Caco-2 (cell line): ENCODE measurements around the gene TOMM20L. TPM values are rescaled to one million over a fixed set of nuclear protein-coding genes. Genes with fewer than 3 reads are reported as not detected.

ENCODE experiments used
- BruUV-seq: library from RNA; stranded (reverse); fragments of 400-500 nt; replicated peaks from 2 replicates; lab custom pipeline; 2021; lab: Mats Ljungman, UMichigan
- CTCF ChIA-PET: fragments of 300-600 bp; sonication (Branson Sonifier 250); formaldehyde crosslinking; loops from one replicate; lab custom pipeline; 2022; ENCODE audit warnings: antibody characterized with exemption; lab: Charles Lee
- POLR2A ChIA-PET: fragments of 300-600 bp; sonication (Branson Sonifier 250); formaldehyde crosslinking; loops from one replicate; lab custom pipeline; 2022; ENCODE audit warnings: antibody characterized with exemption; lab: Charles Lee
- DNase-seq, 2 experiments: peaks; one replicate each; pipeline versions ENCODE4 v3.0.0 to v3.0.0-alpha.2; 2020 to 2022
- H3K27me3 ChIP-seq: replicated peaks from 2 replicates; pipeline ENCODE4 v1.6.0; 2011; ENCODE audit warnings: low read length; ENCODE audit not compliant: control insufficient read depth, insufficient read depth
- H3K36me3 ChIP-seq: 2 replicates; pipeline ENCODE4 v1.5.1; 2011; ENCODE audit warnings: low read length; ENCODE audit not compliant: control insufficient read depth, insufficient read depth
- H3K4me1 ChIP-seq: fragments of 250-450 bp; sonication (Bioruptor Pico); 2 replicates; pipeline ENCODE4 v1.5.1; 2020; ENCODE audit warnings: mild to moderate bottlenecking
- H3K4me3 ChIP-seq: 2 replicates; pipeline ENCODE4 v1.5.1; 2011; ENCODE audit warnings: low read depth, mild to moderate bottlenecking, control low read depth, low read length
- H3K9me3 ChIP-seq: fragments of 250-450 bp; sonication (Bioruptor Pico); 2 replicates; pipeline ENCODE4 v1.5.1; 2020; ENCODE audit warnings: mild to moderate bottlenecking, moderate library complexity
- H3K27ac Mint-ChIP-seq: one replicate; pipeline ENCODE4 v1.8.0; 2022; ENCODE audit warnings: mixed read lengths; ENCODE audit not compliant: unreplicated experiment
- H3K27me3 Mint-ChIP-seq: one replicate; pipeline ENCODE4 v1.8.0; 2022; ENCODE audit warnings: mixed read lengths; ENCODE audit not compliant: insufficient read depth, unreplicated experiment
- H3K36me3 Mint-ChIP-seq: one replicate; pipeline ENCODE4 v1.8.0; 2022; ENCODE audit warnings: mild to moderate bottlenecking, mixed read lengths; ENCODE audit not compliant: insufficient read depth, unreplicated experiment
- H3K4me1 Mint-ChIP-seq: one replicate; pipeline ENCODE4 v1.8.0; 2022; ENCODE audit warnings: low read depth, mixed read lengths; ENCODE audit not compliant: unreplicated experiment
- H3K4me3 Mint-ChIP-seq: one replicate; pipeline ENCODE4 v1.8.0; 2022; ENCODE audit warnings: mild to moderate bottlenecking, moderate library complexity, mixed read lengths; ENCODE audit not compliant: unreplicated experiment
- H3K9me3 Mint-ChIP-seq: one replicate; pipeline ENCODE4 v1.8.0; 2022; ENCODE audit warnings: mixed read lengths; ENCODE audit not compliant: unreplicated experiment
- CTCF ChIP-seq, 2 experiments: fragments of 200-600 bp in 1 of 2; IDR thresholded peaks; 1 replicate in 1 of 2; 2 replicates in 1 of 2; pipeline versions ENCODE4 v1.5.1 to v1.8.0; 2011 to 2022; ENCODE audit warnings: antibody characterized with exemption in 1 of 2, control low read depth in 1 of 2, inconsistent platforms in 1 of 2, low read depth in 1 of 2, low read length in 1 of 2, mild to moderate bottlenecking in 1 of 2, moderate library complexity in 1 of 2; ENCODE audit not compliant: insufficient read depth in 1 of 2, severe bottlenecking in 1 of 2, unreplicated experiment in 1 of 2
- intact Hi-C: fragments of 100-400 bp; cut with micrococcal nuclease; formaldehyde crosslinking; loops from one replicate; pipeline ENCODE4 v1.10.0; 2022; ENCODE audit not compliant: unreplicated experiment
- total RNA-seq: library from RNA; stranded (reverse); gene quantifications from 2 replicates; pipeline ENCODE4 v1.2.3, GENCODE V29; 2022

TOMM20L gene
- total RNA-seq, 1 experiment from 2014 or later, result 1.2 TPM

GRCh38 chr14:58395562-58395811, 243 bp upstream of the TOMM20L start:
- no peak for DNase-seq
- peaks cover 8% of the 10 kb centered on the region for H3K36me3 Mint-ChIP-seq
- H3K27ac Mint-ChIP-seq, result peak overlapping the region; percentile 95
- H3K9me3 ChIP-seq, result no peaks in the 10 kb centered on the region
- peak overlapping the region; percentile 46 for H3K4me3 ChIP-seq
- BruUV-seq, result no TSS peak
- H3K4me1 Mint-ChIP-seq, result peaks cover 15% of the 10 kb centered on the region
- H3K4me3 Mint-ChIP-seq, result peak overlapping the region; percentile 84
- H3K36me3 ChIP-seq, result no peaks in the 10 kb centered on the region
- ChIA-PET CTCF (interaction anchor here (1.2 to 2.0 kb wide), 3 partner anchors 97 to 375 kb away, joined by 3 to 12 read pairs (median 3); partner anchors contain the start of gene ARID4A), POLR2A (interaction anchor here (1.1 to 3.9 kb wide), 3 partner anchors 18 to 97 kb away, joined by 3 to 15 read pairs (median 4); partner anchors contain the start of genes ARID4A, KIAA0586 and TIMM9)
- intact Hi-C loops, result loop anchor here (1.0 kb wide), 1 partner anchor 97 kb away; the partner anchor contains the start of gene ARID4A
- peaks cover 17% of the 10 kb centered on the region for H3K4me1 ChIP-seq
- TF ChIP-seq CTCF (IDR thresholded peaks at IDR 0.05; ENCODE audit: insufficient read depth in 1 of 2, low read depth in 1 of 2, low read length in 1 of 2, severe bottlenecking in 1 of 2, unreplicated experiment in 1 of 2), result no peak
- no peaks in the 10 kb centered on the region for H3K9me3 Mint-ChIP-seq
- no peaks in the 10 kb centered on the region for H3K27me3 Mint-ChIP-seq
- H3K27me3 ChIP-seq, result no peaks in the 10 kb centered on the region

DNA sequence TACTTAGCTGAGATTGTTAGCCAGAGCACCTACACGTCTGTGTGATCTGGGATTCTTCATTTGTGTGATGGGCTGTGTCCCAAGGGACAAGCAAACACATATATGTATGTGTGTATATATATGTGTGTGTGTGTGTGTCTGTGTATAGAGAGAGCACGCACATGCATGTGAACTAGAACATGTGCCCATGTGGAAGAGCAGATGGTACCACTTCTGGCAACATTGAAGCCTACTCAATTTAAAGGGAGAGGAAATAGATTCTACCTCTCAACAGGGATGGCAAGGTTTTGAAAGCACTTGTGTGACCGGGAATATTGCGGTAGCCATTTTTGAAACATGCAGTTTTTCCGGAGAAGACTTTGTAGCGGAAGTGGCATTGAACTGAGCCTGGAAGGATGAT, 1.4 kb downstream of the TOMM20L start:
- intact Hi-C loops, result no loop called here
- Mint-ChIP-seq H3K4me1 (peaks cover 15% of the 10 kb centered on the region), H3K36me3 (peaks cover 8% of the 10 kb centered on the region), H3K27ac (peak overlapping the region; percentile 96), H3K4me3 (peak overlapping the region; percentile 84), H3K9me3 (no peaks in the 10 kb centered on the region), H3K27me3 (no peaks in the 10 kb centered on the region)
- ChIA-PET CTCF (no interaction called here), POLR2A (interaction anchor here (3.9 kb wide), 1 partner anchor 99 kb away, joined by 15 read pairs; the partner anchor contains the start of gene ARID4A)
- TF ChIP-seq CTCF (IDR thresholded peaks at IDR 0.05; ENCODE audit: insufficient read depth in 1 of 2, low read depth in 1 of 2, low read length in 1 of 2, severe bottlenecking in 1 of 2, unreplicated experiment in 1 of 2), result no peak
- Histone ChIP-seq H3K36me3 (no peaks in the 10 kb centered on the region), H3K4me1 (peaks cover 17% of the 10 kb centered on the region), H3K4me3 (no peak overlapping the region), H3K9me3 (no peaks in the 10 kb centered on the region), H3K27me3 (no peaks in the 10 kb centered on the region)
- no TSS peak for BruUV-seq
- no peak for DNase-seq

DNA sequence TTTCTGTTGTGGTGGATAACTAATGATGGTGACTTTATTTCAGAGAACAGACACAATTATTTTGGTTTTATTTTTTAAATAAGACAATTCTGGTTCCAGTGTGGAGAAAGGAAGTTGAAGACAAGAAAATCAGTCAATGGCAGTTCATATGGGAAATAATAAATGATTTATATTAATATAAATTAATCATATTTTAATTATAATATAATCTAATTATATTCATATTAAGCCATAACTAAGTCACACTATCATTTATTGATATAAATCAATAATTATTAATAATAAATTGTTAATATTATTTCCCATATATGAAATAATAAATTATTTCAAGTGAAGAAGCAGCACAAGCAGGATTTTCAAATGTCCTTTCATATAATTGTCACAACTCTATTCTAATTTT, 2.8 kb downstream of the TOMM20L start:
- no TSS peak for BruUV-seq
- intact Hi-C loops, result no loop called here

More for the DNA sequence above, 2.8 kb downstream of the TOMM20L start:
- H3K4me3 ChIP-seq, result no peak overlapping the region
- Mint-ChIP-seq H3K27ac (no peak overlapping the region), H3K9me3 (no peaks in the 10 kb centered on the region), H3K27me3 (no peaks in the 10 kb centered on the region), H3K4me3 (no peak overlapping the region), H3K4me1 (peaks cover 15% of the 10 kb centered on the region), H3K36me3 (peaks cover 8% of the 10 kb centered on the region)
- DNase-seq, result no peak
- ChIA-PET POLR2A (no interaction called here), CTCF (no interaction called here)
- peaks cover 17% of the 10 kb centered on the region for H3K4me1 ChIP-seq
- no peaks in the 10 kb centered on the region for H3K36me3 ChIP-seq
- H3K27me3 ChIP-seq, result no peaks in the 10 kb centered on the region
- TF ChIP-seq CTCF (IDR thresholded peaks at IDR 0.05; ENCODE audit: insufficient read depth in 1 of 2, low read depth in 1 of 2, low read length in 1 of 2, severe bottlenecking in 1 of 2, unreplicated experiment in 1 of 2), result no peak
- H3K9me3 ChIP-seq, result no peaks in the 10 kb centered on the region
